Suprapubic skin (tissue), 4 donors: ENCODE measurements around the gene PCDH7. TPM values are rescaled to one million over a fixed set of nuclear protein-coding genes. Genes with fewer than 3 reads are reported as not detected.

Experiments
- DNase-seq, 2 donors: peaks; one replicate each; pipeline ENCODE4 v3.0.0-alpha.2; 2019; ENCODE audit warnings: low spot score in 2 of 2
- H3K27ac ChIP-seq: fragments of 200-600 bp; sonication (generic); one replicate; pipeline ENCODE4 v1.5.1; 2019
- H3K27me3 ChIP-seq: fragments of 200-600 bp; sonication (generic); one replicate; pipeline ENCODE4 v1.5.1; 2019
- H3K36me3 ChIP-seq: fragments of 200-600 bp; sonication (generic); one replicate; pipeline ENCODE4 v1.5.1; 2019
- H3K4me1 ChIP-seq: fragments of 200-600 bp; sonication (generic); one replicate; pipeline ENCODE4 v1.5.1; 2019
- H3K4me3 ChIP-seq: fragments of 200-600 bp; sonication (generic); one replicate; pipeline ENCODE4 v1.5.1; 2019; ENCODE audit warnings: mild to moderate bottlenecking
- H3K9me3 ChIP-seq: fragments of 200-600 bp; sonication (generic); one replicate; pipeline ENCODE4 v1.5.1; 2019
- EP300 ChIP-seq: sonication (generic); formaldehyde crosslinking; IDR thresholded peaks from one replicate; pipeline ENCODE4 v1.6.1; 2017; ENCODE audit warnings: antibody characterized with exemption
- POLR2A ChIP-seq, 2 donors: fragments of 450-650 bp; IDR thresholded peaks; one replicate each; pipeline ENCODE4 v1.6.1; 2017; ENCODE audit warnings: antibody characterized with exemption in 2 of 2, mild to moderate bottlenecking in 2 of 2, moderate library complexity in 2 of 2
- POLR2AphosphoS5 ChIP-seq, 3 donors: sonication (generic); formaldehyde crosslinking; IDR thresholded peaks; one replicate each; pipeline ENCODE4 v1.6.1; 2017; ENCODE audit warnings: antibody characterized with exemption in 3 of 3
- WGBS: methylation state at CpG from one replicate; pipeline ENCODE4 v1.1.5; 2018; 5-methylcytosine and 5-hydroxymethylcytosine counted together
- total RNA-seq, 4 donors: library from RNA; depleted of rRNA; stranded (reverse); fragments of >200 nt; gene quantifications; one replicate each; pipeline ENCODE4 v1.1.0, GENCODE V29; 2016
- TF ChIP-seq, protein P1 (sequence below), 2 donors: fragments of 200-600 bp in 1 of 2; fragments of 450-650 bp in 1 of 2; sonication (generic) in 1 of 2; IDR thresholded peaks; one replicate each; pipeline ENCODE4 v1.5.1; 2016 to 2019; ENCODE audit warnings: antibody characterized with exemption in 2 of 2, mild to moderate bottlenecking in 1 of 2, moderate library complexity in 1 of 2

The PCDH7 gene
- total RNA-seq, 4 donors from 2014 or later: 38.1 to 70.0 (median 44.0) TPM

- Histone ChIP-seq H3K27me3 (peaks cover under 1% of the 10 kb centered on the region), H3K36me3 (no peaks in the 10 kb centered on the region), H3K27ac (no peak overlapping the region), H3K4me1 (peaks cover 7% of the 10 kb centered on the region), H3K4me3 (no peak overlapping the region), H3K9me3 (no peaks in the 10 kb centered on the region)
- 73% methylated on average over 2 of the region's 2 CpGs for WGBS
- TF ChIP-seq POLR2AphosphoS5 (IDR thresholded peaks at IDR 0.05) (no peak), POLR2A (IDR thresholded peaks at IDR 0.05) (no peak), EP300 (no peak)
- TF ChIP-seq, protein P1, sequence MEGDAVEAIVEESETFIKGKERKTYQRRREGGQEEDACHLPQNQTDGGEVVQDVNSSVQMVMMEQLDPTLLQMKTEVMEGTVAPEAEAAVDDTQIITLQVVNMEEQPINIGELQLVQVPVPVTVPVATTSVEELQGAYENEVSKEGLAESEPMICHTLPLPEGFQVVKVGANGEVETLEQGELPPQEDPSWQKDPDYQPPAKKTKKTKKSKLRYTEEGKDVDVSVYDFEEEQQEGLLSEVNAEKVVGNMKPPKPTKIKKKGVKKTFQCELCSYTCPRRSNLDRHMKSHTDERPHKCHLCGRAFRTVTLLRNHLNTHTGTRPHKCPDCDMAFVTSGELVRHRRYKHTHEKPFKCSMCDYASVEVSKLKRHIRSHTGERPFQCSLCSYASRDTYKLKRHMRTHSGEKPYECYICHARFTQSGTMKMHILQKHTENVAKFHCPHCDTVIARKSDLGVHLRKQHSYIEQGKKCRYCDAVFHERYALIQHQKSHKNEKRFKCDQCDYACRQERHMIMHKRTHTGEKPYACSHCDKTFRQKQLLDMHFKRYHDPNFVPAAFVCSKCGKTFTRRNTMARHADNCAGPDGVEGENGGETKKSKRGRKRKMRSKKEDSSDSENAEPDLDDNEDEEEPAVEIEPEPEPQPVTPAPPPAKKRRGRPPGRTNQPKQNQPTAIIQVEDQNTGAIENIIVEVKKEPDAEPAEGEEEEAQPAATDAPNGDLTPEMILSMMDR (IDR thresholded peaks at IDR 0.05): no peak
- DNase-seq: no peak
Observed at GRCh38 chr4:30728311-30728710, 8.1 kb downstream of the PCDH7 start.

- no peaks in the 10 kb centered on the region for H3K27me3 ChIP-seq
- H3K36me3 ChIP-seq: no peaks in the 10 kb centered on the region
- TF ChIP-seq, protein P1 (IDR thresholded peaks at IDR 0.05): no peak
- no peak for TF ChIP-seq POLR2A (IDR thresholded peaks at IDR 0.05)
- no peaks in the 10 kb centered on the region for H3K9me3 ChIP-seq
- no peaks in the 10 kb centered on the region for H3K4me1 ChIP-seq
- 73% methylated on average over 3 of the region's 3 CpGs for WGBS
- H3K27ac ChIP-seq: no peak overlapping the region
- no peak for DNase-seq
- no peak overlapping the region for H3K4me3 ChIP-seq
Observed at GRCh38 chr4:30743897-30744296, 23.7 kb downstream of the PCDH7 start.

GRCh38 chr4:30744386-30744785, 24.2 kb downstream of the PCDH7 start:
- Histone ChIP-seq H3K36me3 (no peaks in the 10 kb centered on the region), H3K27me3 (no peaks in the 10 kb centered on the region), H3K4me1 (no peaks in the 10 kb centered on the region), H3K4me3 (no peak overlapping the region), H3K9me3 (no peaks in the 10 kb centered on the region), H3K27ac (no peak overlapping the region)
- TF ChIP-seq EP300: no peak
- no peak for DNase-seq

- TF ChIP-seq POLR2AphosphoS5 (IDR thresholded peaks at IDR 0.05) (no peak), EP300 (no peak)
- H3K27me3 ChIP-seq: no peaks in the 10 kb centered on the region
- no peaks in the 10 kb centered on the region for H3K9me3 ChIP-seq
- H3K4me3 ChIP-seq: no peak overlapping the region
- H3K36me3 ChIP-seq: no peaks in the 10 kb centered on the region
- no peak for DNase-seq
- no peak overlapping the region for H3K27ac ChIP-seq
- 47% methylated on average over 4 of the region's 4 CpGs for WGBS
- H3K4me1 ChIP-seq: no peaks in the 10 kb centered on the region
Observed at GRCh38 chr4:30744957-30745640, 24.9 kb downstream of the PCDH7 start.

- Histone ChIP-seq H3K27me3 (no peaks in the 10 kb centered on the region), H3K4me1 (no peaks in the 10 kb centered on the region), H3K27ac (no peak overlapping the region), H3K9me3 (no peaks in the 10 kb centered on the region), H3K36me3 (no peaks in the 10 kb centered on the region), H3K4me3 (no peak overlapping the region)
- 51% methylated on average over 1 of the region's 1 CpG for WGBS
- TF ChIP-seq, protein P1 (IDR thresholded peaks at IDR 0.05): no peak
- TF ChIP-seq POLR2AphosphoS5 (IDR thresholded peaks at IDR 0.05) (no peak), EP300 (no peak), POLR2A (IDR thresholded peaks at IDR 0.05) (no peak)
- no peak for DNase-seq
Observed at GRCh38 chr4:30746735-30747134, 26.6 kb downstream of the PCDH7 start.

DNA sequence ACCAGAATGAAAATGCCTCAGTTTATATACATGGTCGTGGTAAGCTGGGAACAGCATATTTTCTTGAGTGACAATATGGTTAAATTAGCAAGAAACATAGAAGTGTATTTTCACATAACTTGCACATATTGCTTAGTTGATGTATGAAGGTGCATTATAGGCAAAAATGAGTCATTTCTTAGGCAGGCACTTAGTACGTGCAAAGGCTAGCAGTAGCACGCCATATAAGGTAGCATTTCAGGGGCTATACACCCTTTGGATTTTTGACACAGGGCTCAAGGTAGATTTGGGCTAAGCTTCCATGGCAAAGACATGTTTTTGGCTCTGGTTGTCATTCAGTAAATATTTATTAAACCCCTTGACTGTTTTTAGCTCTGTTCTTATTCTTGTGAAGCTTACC, 33.1 kb downstream of the PCDH7 start:
- H3K4me1 ChIP-seq: no peaks in the 10 kb centered on the region
- no peaks in the 10 kb centered on the region for H3K9me3 ChIP-seq
- H3K4me3 ChIP-seq: no peak overlapping the region
- no peaks in the 10 kb centered on the region for H3K36me3 ChIP-seq
- no peaks in the 10 kb centered on the region for H3K27me3 ChIP-seq
- TF ChIP-seq POLR2A (IDR thresholded peaks at IDR 0.05) (no peak), EP300 (no peak), POLR2AphosphoS5 (IDR thresholded peaks at IDR 0.05) (no peak)
- TF ChIP-seq, protein P1 (IDR thresholded peaks at IDR 0.05): no peak
- DNase-seq: no peak
- WGBS: 66% methylated on average over 3 of the region's 3 CpGs
- H3K27ac ChIP-seq: no peak overlapping the region
